Measurements from ENCODE around the gene RETREG2.
A peak's percentile ranks its signal among the peaks of the same experiment; 100 is the strongest.

DNA sequence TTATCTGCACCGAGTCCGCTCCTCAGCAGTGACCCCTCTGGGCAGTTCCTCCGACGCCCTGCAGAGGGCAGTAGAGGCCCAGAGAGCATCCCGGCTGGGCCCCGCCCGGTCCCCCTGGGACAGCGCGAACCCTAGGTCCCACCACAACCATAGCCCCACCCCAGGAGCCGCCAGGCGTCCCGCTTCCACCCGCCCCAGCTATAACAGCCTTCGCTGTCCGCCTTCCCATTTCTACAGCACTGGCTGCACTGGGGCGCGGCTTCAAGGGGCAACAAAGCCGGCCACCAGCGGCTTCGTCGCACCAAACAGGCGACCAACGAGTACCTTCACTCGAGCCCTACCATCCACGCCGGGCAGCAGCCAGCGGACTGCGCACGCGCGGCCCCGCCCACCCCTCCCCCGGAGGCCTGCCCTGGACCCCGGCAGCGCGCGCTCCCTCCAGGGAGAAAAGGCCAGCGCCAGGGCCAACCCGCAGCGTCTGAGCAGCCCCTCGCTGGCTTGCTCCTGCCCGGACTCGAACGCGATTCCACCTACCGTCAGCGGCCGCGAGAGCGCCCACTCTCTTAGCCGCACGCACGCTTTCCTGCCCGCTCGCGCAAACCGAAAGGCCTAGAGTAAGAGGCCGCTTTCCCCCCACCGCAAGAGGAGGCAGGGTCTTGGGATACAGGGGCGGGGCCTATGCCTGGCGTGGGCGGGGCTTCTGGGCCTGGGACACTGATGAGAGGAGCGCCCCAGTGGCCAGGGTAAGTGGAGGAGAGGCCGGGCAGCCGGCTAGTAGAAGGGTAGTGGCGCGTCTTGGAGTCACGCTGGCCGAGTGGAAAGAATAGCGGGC lies 17.7 kb upstream of the RETREG2 start, which contains the start of gene NHEJ1:
- TF ChIP-seq POLR2A (IDR thresholded peaks at IDR 0.05; ENCODE audit: low read depth, low read length) (peak; percentile 76; the same call in 1 of the 2 replicates), TAF1 (IDR thresholded peaks at IDR 0.05; ENCODE audit: low read depth, low read length) (0 out of 2 replicates have a peak, but pooled peaks have one; percentile 45), POLR2AphosphoS5 (IDR thresholded peaks at IDR 0.05; ENCODE audit: low read depth, low read length) (peak; percentile 59; the same call in 1 of the 2 replicates), SPI1 (IDR thresholded peaks at IDR 0.05; ENCODE audit: low read depth, low read length) (no peak), PAX5 (IDR thresholded peaks at IDR 0.05; ENCODE audit: insufficient read depth, low read length, severe bottlenecking) (no peak)
